GM11168 (cell line): Measurements from ENCODE around the gene APCDD1.

Experiments used
- in situ Hi-C: fragments of 300-500 bp; cut with MboI; formaldehyde crosslinking; loops from one replicate; pipeline ENCODE4 v1.12.0; 2022; ENCODE audit warnings: low sequenced_read_pairs; ENCODE audit not compliant: unreplicated experiment

The APCDD1 gene

GRCh38 chr18:10453806-10454680, at the start of gene APCDD1:
TSS of gene APCDD1 (plus strand) at chr18:10454635. CDS start at chr18:10454982, 347 bp downstream.
- in situ Hi-C loops = no loop called here

DNA sequence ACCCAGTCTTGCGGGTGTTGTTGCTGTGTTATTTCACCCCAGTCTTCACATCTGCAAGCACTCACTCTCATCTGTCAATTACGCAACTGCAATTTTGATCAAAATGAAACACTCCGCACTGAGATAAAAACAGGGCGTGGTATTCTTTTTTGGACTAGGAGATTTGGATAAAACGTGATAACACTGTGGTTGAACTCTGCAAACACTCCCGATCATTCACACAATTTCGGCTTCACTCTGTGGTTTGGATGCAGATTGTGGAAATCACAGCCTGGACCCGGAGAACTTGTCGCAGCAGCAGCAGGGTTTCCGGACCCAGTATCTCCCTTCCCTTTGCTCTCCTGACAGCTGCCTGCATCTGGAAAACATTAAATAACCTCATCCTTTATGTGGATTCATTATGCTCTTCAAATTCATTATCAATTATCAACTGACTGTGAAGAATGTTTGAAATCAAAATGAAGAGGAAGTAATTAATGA, 49.4 kb upstream of the APCDD1 start:
- in situ Hi-C loops = no loop called here

GRCh38 chr18:10405816-10406663, 48.4 kb upstream of the APCDD1 start:
- in situ Hi-C loops = no loop called here

GRCh38 chr18:10408131-10408530, 46.3 kb upstream of the APCDD1 start:
- in situ Hi-C loops = no loop called here

DNA sequence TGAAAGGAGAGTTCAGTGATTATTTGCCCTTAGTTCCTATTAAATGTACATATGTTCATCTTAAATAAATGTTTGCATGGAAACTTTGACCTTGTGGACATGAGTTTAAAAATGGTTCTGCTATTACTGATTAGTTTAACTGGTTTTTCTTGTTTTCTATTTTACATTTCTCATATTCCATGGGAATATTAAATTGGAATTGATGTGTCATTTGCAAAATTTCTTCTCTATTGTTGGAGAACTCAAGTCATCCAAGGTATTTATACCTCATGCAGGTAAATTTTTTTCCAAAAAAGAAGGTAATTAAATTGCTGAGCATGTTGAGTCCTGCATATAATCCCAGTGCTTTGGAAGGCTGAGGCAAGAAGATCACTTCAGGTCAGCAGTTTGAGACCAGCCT, 45.4 kb upstream of the APCDD1 start:
- in situ Hi-C loops = no loop called here

DNA sequence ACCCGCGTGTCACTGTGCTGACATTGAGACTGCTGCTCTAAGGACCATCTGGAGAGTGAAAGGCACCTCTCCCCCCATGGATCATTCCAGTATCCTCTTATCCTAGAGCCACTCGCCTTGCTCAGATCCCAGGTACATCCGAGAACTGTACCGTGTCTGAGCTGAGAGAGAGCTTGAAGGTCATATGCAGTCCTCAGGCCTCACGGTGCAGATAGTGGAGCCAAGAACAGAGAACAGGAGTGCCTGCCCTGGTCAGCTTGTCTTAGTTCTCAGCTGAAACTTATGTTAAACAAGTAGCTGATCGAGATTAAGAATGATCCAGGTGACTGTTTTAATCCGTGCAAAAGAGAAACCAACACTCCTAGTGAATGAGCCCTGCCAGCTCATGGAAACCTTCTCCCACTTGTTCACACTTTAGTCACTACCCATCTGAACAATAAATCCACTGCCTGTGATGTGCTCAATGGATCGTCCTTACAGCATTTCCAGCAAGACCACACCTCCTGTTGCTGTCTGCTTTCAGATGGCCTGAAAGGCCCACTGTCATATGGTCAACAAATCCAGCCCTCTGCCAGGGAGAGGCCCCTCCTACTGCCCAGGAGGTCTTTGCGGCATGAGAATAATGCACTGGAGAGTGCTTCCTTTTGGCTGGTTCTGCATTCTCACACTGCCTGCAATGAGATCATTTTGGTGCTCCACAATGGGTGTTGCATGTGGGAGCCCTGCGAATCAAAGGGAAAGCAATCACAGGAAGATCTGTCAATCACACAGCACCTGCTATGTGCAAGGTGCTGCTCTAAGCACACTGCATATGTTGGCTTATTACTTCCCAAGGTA, 43.7 kb upstream of the APCDD1 start:
- in situ Hi-C loops = no loop called here

DNA sequence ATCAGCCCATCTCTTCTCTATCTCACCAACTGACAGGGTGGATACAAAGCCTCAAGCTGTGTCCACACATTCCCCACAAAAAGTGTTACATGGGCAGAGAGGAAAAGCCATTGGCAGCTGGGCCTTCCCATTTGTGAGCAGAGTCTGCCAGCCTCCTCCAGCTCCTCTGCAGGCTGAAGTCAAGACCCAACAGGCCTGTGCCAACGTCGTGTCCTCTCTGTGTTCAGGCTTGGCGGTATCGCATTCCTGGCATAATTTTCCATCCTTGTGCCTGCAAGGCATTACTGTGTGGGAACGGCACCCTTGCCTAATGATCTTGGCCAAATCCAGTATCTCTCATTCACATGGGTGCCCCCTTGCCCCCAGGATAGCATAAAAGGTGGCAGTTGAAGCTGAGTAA, 41.5 kb upstream of the APCDD1 start:
- in situ Hi-C loops = no loop called here

GRCh38 chr18:10413722-10414121, 40.7 kb upstream of the APCDD1 start:
- in situ Hi-C loops = no loop called here

DNA sequence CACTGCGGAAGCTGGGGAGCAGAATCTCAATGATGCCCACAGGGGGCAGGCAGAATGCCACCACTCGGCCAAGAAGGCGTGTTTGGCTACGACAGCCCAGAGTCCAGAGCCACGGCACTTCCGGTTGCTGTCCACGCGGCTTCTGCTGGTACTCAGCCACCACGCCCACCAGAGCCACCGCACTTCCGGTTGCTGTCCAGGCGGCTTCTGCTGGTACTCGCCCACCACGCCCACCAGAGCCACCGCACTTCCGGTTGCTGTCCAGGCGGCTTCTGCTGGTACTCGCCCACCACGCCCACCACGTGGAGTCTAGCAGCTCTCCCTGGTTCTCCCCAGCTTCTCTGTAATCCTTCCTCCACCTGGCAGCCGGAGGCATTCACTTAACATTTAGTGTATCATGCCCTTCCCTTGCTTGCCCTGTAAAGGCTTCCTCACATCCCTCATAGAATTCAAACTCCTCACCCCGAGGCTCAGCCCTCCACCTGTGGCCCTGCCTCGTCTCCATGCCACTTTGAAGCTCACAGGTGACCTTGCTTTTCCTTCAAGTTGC, 40.1 kb upstream of the APCDD1 start:
- in situ Hi-C loops = no loop called here

DNA sequence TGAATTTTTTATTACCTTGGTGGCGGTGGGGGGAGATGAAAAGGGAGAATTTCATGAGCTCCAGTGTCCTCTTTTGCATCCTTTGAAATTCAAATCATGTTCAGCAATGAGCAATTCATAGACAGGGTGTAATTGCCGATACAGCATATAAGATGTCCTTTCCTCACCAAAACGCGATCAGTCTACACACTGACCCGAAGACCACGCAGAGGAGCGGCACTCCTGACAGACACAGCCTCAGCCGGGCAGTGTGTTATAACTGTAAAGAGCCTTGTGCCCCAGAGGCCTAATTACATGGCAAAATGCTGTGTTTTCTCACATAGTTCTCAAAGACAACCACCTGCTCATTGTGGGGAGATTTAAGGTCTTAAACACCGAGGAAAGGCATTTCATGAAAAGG, 38.4 kb upstream of the APCDD1 start:
- in situ Hi-C loops = no loop called here

- in situ Hi-C loops = no loop called here
Measured at GRCh38 chr18:10417191-10417590, 37.2 kb upstream of the APCDD1 start.

DNA sequence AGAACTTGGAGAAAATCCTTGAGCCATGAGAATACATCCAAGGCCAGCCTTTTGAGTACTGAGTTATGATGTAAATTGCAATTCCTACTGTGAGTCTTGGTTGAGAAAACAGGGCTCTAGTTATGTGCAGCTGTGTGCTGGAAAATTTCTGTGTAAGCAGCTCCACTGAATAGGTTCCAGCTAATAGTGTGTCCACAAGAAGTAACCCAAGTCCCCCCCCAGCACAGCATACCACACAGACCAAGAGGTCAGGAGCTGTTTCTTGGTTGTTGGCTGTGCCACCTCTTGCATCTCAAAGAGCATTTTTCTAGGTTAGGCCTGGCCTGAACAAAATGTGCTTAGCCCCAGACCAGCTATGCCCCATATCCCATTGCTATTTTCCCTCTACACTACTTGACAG, 36.8 kb upstream of the APCDD1 start:
- in situ Hi-C loops = no loop called here

- in situ Hi-C loops = no loop called here
Measured at GRCh38 chr18:10418836-10419235, 35.6 kb upstream of the APCDD1 start.

DNA sequence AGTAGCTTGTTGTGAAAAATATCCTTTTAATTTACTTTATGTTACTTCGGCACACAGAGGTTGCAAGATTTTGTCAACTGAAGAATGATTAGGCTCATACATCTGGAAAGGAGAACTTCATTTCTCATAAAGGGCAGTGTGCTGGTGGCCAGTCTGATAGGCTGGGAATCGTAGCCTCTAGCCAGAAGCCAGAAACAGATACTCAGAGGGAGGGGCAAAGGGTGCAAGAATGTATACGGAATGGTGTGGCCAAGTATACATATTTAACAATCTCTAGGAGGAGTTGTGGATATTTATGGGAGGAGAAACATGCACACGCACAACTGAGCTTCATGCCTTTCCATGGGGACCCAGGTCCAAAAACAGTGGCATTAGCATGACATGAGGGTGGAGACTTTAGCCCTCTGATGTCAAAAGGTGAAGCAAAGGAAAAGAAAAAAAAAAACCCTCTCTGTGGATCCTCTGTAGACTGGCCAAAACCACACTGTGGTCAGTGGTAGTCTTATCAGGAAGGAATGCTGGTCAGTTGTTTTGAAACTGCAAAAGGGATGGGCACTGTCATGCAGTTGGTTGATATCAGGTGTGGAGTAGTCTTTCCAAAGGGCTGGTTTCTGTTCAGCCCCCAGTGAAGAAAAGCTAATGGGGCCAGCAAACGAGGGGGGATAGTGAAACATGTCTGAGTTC, 34.9 kb upstream of the APCDD1 start:
- in situ Hi-C loops = no loop called here

- in situ Hi-C loops = no loop called here
Measured at GRCh38 chr18:10420561-10421352, 33.7 kb upstream of the APCDD1 start.

DNA sequence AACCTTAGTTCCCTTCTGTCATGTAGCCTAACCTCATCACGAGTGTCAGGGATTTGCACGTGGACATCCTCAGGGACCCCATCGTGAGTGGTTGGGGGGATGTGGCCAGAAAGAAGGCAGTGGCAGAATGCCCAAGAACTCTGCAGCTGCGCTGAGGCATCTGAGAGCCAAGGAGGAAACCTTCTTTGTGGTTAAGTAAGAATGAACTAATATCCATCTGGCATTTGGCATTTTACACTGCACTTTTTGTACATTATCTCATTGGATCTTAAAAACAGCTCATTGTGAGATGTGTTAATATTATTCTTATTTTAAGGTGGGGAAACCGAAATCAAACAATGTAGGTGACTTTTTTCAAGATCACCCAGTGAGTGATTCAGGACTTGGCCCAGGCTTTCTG, 32.6 kb upstream of the APCDD1 start:
- in situ Hi-C loops = no loop called here

- in situ Hi-C loops = no loop called here
Measured at GRCh38 chr18:10422731-10423130, 31.7 kb upstream of the APCDD1 start.

GRCh38 chr18:10424585-10425307, 29.7 kb upstream of the APCDD1 start:
- in situ Hi-C loops = no loop called here
